ENCODE results near the gene PRKCE. TPM values are rescaled to one million over a fixed set of nuclear protein-coding genes. Genes with fewer than 3 reads are reported as not detected.

The PRKCE gene
- total RNA-seq, 1 donor from 2014 or later: 4.6 TPM

GRCh38 chr2:45806563-45807358 is 155.3 kb downstream of the PRKCE start:
- no peak overlapping the region for H3K27ac ChIP-seq
- no peak overlapping the region for H3K4me3 ChIP-seq
- H3K27me3 ChIP-seq: no peaks in the 10 kb centered on the region
- intact Hi-C loops (cut with DNase I): no loop called here
- H3K36me3 ChIP-seq: no peaks in the 10 kb centered on the region
- H3K4me1 ChIP-seq: no peaks in the 10 kb centered on the region
- DNase-seq (ENCODE audit: low spot score in 2 of 2): no peak
- TF ChIP-seq CTCF (IDR thresholded peaks at IDR 0.05): no peak
- H3K9me3 ChIP-seq: no peaks in the 10 kb centered on the region

GRCh38 chr2:45808294-45808800 is 156.9 kb downstream of the PRKCE start:
- no peaks in the 10 kb centered on the region for H3K4me1 ChIP-seq
- DNase-seq (ENCODE audit: low spot score in 2 of 2): no peak
- TF ChIP-seq CTCF (IDR thresholded peaks at IDR 0.05): no peak
- no peak overlapping the region for H3K27ac ChIP-seq
- no peaks in the 10 kb centered on the region for H3K27me3 ChIP-seq
- no peaks in the 10 kb centered on the region for H3K9me3 ChIP-seq
- no peaks in the 10 kb centered on the region for H3K36me3 ChIP-seq
- H3K4me3 ChIP-seq: no peak overlapping the region
- intact Hi-C loops (cut with DNase I): no loop called here

GRCh38 chr2:45809205-45809604 is 157.7 kb downstream of the PRKCE start:
- intact Hi-C loops (cut with DNase I): no loop called here
- no peak for DNase-seq (ENCODE audit: low spot score in 2 of 2)
- Histone ChIP-seq H3K4me3 (no peak overlapping the region), H3K9me3 (no peaks in the 10 kb centered on the region), H3K4me1 (no peaks in the 10 kb centered on the region), H3K36me3 (no peaks in the 10 kb centered on the region), H3K27ac (no peak overlapping the region), H3K27me3 (no peaks in the 10 kb centered on the region)
- no peak for TF ChIP-seq CTCF (IDR thresholded peaks at IDR 0.05)

GRCh38 chr2:45812011-45812500 is 160.6 kb downstream of the PRKCE start:
- Histone ChIP-seq H3K4me1 (peaks cover 0 to 7% of the 10 kb centered on the region in 2 donors), H3K4me3 (no peak overlapping the region), H3K27me3 (no peaks in the 10 kb centered on the region), H3K36me3 (no peaks in the 10 kb centered on the region), H3K9me3 (no peaks in the 10 kb centered on the region), H3K27ac (no peak overlapping the region)
- TF ChIP-seq CTCF (IDR thresholded peaks at IDR 0.05): no peak
- no peak for DNase-seq (ENCODE audit: low spot score in 2 of 2)
- intact Hi-C loops (cut with DNase I): no loop called here

GRCh38 chr2:45813003-45813941 is 161.8 kb downstream of the PRKCE start:
- no peak for DNase-seq (ENCODE audit: low spot score in 2 of 2)
- Histone ChIP-seq H3K4me1 (peaks cover 0 to 7% of the 10 kb centered on the region in 2 donors), H3K9me3 (no peaks in the 10 kb centered on the region), H3K27ac (no peak overlapping the region), H3K4me3 (no peak overlapping the region), H3K27me3 (no peaks in the 10 kb centered on the region), H3K36me3 (no peaks in the 10 kb centered on the region)
- TF ChIP-seq CTCF (IDR thresholded peaks at IDR 0.05): no peak
- intact Hi-C loops (cut with DNase I): no loop called here

Data from ascending aorta (tissue), 2 donors.